OCI-LY3 (cell line): ENCODE data around the gene JAZF1.

Experiments used
- CTCF ChIP-seq: fragments of 200-600, 300-600 bp; sonication (generic); IDR thresholded peaks from 2 replicates; pipeline ENCODE4 v1.5.1; 2014; ENCODE audit warnings: antibody characterized with exemption, low read length, low read depth
- EZH2phosphoT487 ChIP-seq: fragments of 200-600 bp; shearing (Covaris generic); IDR thresholded peaks from 2 replicates; pipeline ENCODE4 v1.6.1; 2018; ENCODE audit warnings: antibody characterized with exemption, mixed run types, low read depth

GRCh38 chr7:27842094-27842692 is 338.4 kb downstream of the JAZF1 start:
- TF ChIP-seq CTCF = no peak
- no peak for TF ChIP-seq EZH2phosphoT487
